ENCODE data around the gene NOTCH1.

NOTCH1 gene

DNA sequence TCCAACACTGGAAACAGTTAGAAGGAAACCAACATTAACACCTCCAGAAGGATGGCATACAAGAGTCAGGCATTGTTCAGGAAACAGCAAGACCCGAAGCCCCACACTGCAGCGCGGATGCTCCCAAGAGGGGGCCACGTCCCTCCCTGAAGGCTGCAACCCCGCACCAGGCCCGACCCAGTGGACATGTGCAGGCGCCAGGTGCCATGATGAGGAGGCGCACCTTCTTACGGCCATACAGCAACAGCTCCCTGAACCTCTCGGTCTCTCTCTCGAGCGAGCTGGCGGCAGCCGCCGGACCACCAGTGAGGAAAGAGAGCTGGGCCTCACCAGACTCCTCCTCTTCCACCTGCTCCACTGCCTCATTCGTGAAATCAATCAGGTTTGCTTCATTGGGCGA, 83.2 kb downstream of the NOTCH1 start:
- no peak for DNase-seq

DNA sequence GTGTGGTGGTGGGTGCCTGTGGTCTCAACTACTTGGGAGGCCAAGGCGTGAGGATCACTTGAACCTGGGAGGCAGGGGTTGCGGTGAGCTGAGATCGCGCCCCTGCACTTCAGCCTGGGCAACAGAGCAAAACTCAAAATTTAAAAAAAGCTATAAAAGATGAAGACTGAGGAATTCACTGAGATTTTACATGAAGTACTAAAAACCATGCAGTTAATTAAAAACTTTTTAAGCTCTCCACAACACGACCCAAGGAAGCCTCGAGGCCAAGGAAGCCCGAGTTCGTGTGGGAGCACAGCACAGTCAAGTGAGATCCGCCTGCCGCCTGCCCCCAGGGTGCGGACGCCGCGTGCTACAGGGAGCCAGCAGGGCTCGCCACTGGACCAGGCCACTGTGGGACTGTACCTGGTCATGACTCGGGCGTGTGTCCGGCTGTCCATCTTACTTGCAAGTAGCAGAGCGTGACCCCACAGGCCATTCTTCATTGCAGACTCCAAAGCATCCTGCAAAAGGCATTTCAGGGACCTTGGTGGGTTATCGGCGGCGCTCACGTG, 85.0 kb downstream of the NOTCH1 start:
- no peak for DNase-seq

DNA sequence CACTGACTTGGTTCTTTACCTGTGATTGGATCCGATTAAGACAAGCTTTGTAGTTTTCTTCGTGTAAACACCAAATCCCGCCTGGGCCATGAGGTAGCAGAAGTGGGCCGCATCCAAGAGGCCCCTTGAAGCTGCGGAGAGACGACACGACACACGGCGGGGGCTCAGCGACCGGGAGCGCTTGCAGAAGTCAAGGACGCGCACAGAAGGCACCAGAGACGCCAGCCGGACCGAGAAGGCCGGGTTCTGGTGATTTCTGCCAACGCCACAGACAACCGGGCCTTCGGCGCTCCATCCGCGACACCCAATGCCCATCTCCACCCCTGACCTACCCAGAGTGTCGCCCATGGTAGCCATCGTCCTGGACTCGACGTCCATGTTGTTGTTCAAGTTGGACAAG, 86.4 kb downstream of the NOTCH1 start:
- DNase-seq, result no peak

DNA sequence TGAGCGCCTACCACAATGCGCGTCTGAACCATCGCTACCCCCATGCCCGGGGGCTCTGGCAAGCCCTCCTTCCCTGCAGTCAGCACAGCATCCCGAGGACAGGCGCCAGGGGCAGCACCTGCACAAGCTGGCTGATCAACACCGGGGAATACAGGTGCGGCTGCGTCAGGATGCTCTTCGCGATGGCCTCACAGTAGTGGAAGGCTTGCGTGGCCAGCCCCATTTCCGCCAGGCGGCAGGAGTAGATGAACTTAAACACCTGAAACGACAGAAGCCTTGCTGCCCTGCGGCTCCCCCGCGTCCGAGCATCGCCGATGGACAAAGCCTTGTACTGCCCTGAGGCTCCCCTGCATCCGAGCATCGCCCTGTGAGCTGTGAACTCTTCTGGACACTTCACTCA, 88.5 kb downstream of the NOTCH1 start:
- DNase-seq, result no peak

DNA sequence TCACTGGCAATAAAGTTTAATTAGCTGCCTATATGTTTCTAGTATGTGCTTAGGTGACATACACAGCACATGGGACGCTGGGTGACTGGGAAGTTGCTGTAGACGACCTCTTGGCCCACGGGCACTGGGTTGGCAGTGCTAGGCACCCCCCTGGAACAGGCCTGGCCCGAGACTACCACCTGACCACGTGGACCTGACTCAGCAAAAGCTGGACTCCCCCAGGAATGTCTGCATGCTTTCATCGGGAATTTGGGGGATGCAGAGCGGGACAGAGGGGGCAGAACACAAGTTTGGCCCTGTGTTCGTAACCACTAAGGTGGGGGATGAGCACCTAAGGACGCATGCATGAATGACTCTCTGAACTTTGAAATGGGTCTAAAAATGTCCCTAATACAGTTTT, 89.6 kb downstream of the NOTCH1 start:
- DNase-seq, result no peak

DNA sequence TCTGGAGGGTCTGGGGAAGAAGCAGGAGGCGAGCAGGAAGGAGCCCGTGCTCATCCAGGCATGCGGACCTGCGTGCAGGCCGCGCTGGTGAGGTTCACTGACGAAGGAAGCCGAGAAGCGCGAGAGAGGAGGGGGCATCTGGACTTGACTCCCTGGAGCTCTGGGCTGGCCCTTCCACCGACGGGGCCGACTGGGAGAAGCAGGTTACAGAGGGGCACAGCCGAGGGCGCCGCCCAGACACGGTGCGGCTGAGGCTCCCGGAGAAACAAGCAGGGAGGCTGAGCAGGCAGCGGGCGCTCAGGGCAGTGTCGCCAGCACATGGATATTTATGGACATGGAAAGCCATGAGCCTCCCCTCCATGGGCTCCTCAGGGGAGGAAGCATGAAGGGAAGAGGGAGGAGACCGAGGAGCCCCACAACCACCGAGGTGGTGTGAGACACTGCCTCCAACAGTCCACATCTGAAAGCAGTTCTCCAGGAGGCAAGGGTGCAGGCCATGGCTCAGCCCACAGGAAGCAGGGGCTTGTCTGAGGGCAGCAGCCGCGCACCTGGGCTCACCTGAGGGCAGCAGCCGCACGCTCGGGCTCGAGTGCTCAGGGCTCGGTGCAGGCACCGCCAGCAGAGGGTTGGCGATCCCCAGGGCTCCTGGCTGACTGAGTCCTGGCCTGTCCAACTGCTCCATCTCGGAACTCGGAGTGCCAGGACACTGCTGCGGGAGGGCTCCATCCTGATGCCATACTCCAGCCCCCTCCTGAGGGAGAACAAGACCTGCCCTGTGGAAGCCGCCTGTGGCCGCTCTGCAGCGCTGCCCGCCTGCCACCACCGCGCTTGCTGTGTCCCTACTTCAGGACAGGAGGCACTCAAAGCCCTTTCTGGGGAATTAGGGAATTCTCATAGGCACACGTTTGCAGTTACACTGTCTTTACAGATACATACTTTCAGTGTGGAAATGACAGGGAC, 90.5 kb downstream of the NOTCH1 start:
- DNase-seq, result no peak

DNA sequence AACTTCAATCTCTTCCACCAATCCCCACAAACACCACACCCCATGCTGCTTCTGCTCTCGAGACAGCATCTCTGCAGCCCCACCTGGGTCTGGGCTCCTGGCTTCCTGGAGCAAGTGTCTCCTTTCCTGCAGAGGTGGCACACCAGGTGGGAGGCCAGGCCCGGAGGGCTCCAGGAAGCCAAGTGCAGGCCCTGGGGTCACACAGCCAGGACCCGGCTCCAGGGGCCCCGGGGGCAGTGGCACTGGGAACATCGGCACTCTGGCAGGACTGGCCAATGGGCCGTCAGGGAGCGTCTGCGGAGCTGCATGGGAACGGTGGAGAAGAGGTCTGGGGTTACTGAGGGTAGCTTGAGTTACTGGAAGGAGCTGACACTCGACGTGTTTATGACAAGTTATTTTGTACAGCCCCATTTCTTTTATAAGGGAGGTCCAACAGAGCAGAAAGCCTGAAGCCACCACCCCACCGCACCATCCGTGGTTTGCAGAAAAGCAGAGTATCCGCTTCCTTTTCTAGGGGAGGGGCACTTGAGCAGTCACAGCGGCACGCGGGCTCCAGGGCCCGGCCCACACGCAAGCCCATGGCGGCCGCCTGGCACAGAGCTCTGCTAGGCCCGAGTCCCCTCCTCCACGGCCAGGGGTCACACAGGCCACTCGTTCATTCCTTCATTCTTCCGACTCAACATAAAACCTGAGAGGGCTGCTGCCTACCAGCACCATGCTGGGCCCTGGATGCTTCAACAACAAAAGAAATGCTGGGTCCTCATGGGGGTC, 91.6 kb downstream of the NOTCH1 start:
- DNase-seq, result no peak

DNA sequence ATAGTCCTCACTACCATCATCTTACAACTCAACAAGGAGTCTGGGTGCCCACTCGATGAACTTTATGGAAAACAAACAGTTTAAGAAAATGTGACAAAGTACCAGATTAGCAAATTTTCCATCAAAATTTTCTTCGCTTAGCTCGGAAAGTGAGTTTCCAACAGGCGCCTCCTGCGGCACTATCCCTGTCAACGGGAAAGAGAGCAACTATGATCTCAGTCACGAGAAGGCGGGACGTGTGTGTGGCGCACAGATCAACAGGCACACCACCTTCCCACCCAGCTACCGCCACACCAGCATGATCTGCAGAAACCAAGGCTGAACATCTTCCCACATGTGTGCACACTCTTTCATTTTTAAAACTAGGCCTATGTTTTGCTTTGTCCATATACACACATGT, 92.5 kb downstream of the NOTCH1 start:
- DNase-seq, result no peak

DNA sequence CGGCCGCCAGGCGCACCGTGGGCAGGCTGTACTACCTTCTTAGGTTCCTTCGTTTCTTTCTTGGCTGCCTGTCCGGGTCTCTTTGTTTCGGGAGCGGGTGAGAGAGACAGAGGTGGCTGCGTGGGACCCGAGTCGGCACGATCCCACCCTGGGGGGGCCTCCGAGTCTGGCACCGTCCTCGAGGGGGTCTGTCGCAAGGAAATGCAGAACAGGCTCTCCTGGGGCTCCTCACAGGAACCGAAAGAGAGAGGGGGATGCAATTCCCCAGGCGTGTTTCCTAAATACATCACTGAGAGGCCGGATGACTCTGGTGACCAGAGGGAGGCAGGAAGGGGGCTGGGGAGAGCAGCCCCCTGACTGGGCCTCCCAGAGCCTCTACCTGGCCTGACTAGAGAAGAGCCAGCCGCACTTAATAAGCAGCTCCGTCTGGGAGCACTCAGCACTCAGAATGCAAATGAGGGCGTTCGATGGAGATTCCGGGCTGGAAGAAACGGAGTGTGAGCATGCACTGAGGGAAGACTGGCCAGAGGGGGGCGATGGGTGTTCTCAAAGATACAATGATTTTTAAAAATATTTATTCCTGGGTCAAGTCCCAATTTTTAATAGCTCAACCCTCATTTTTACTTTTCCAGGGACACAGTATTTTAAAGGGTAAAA, 94.5 kb downstream of the NOTCH1 start:
- DNase-seq, result no peak

DNA sequence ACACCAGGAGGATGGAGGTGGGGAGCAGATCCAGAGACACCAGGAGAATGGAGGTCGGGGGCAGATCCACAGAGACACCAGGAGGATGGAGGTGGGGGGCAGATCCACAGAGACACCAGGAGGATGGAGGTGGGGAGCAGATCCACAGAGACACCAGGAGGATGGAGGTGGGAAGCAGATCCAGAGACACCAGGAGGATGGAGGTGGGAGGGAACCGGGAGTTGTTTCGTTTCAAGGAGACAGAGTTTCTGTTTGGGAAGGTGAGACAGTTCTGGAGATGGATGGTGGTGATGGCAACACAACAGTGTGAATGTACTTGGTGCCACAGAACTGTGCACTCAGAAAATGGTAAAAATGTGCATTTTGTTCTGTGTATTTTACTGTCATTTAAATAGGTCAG, 97.2 kb downstream of the NOTCH1 start:
- DNase-seq, result no peak

DNA sequence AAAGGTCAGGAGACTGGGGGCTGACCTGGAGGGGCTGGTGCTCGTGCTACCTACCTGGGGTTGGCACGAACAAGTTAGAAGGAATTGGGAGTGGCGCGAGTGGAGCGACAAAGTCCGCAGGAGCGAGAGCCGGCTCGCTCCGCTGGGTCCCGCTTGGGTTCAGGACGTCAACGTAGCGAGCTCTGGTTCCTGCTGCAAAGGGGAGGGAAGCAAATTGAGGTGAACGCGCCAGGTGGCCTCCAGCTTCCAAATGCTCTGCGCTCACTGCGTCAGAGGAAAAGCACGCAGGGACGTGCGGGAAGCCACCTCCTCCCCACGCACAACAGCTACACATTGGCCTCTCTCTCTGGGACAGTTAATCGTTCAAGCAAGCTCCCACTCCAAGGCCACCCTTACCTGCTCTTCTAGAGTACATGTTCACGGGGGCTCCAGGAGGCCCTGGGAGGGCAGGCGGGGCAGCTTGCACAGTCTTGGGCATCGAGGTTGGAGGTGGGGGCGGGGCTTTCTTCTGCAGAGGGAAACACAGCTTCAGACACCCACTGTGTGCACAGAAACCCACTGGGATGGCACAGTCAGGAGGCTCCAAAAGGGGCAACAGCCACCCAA, 98.6 kb downstream of the NOTCH1 start:
- no peak for DNase-seq

DNA sequence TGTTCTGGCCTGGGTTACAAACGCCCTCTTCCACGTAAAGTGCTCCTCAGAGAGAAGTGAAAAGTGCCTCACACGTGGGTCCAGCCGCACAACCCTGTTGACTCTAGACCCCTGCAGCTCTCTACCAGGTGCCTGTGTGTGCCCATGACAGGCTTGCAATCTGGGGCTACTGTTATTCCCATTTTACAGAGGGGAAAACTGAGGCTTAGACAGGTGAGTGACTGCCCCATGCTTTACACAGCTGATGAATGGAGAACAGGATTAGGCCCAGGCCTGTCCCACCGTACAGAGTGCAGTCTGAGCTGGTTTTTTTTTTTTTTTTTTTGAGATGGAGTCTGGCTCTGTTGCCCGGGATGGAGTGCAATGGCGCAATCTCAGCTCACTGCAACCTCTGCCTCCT, 100.0 kb downstream of the NOTCH1 start:
- DNase-seq, result no peak
